MM.1S (cell line): ENCODE data around the gene MAP3K13.

Experiments
- EZH2 ChIP-seq: fragments of 300-600 bp; sonication (generic); optimal IDR thresholded peaks from 2 replicates; pipeline ENCODE3; 2017; ENCODE audit warnings: low read depth, mild to moderate bottlenecking, antibody characterized with exemption, low read length, mixed read lengths
- TF ChIP-seq, protein P1 (sequence below): fragments of 300-600 bp; sonication (generic); IDR thresholded peaks from 2 replicates; pipeline ENCODE4 v1.5.1; 2016; ENCODE audit warnings: antibody characterized with exemption, low read length, mixed read lengths

DNA sequence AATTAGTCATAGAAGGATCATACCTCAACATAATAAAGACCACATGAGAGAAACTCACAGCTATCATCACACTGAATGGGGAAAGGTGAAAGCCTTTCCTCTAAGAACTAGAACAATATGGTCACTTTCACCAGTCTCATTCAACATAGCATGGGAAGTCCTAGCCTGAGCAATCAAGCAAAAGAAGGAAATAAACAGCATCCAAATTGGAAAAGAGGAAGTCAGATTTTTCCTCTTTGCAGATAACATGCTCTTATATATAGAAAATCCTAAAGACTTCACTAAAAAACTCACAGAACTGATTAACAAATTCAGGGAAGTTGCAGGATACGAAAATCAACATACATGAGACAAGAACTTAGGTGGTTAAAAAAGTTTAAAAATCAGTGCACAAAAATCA, 24.7 kb downstream of the MAP3K13 start:
- TF ChIP-seq, protein P1, sequence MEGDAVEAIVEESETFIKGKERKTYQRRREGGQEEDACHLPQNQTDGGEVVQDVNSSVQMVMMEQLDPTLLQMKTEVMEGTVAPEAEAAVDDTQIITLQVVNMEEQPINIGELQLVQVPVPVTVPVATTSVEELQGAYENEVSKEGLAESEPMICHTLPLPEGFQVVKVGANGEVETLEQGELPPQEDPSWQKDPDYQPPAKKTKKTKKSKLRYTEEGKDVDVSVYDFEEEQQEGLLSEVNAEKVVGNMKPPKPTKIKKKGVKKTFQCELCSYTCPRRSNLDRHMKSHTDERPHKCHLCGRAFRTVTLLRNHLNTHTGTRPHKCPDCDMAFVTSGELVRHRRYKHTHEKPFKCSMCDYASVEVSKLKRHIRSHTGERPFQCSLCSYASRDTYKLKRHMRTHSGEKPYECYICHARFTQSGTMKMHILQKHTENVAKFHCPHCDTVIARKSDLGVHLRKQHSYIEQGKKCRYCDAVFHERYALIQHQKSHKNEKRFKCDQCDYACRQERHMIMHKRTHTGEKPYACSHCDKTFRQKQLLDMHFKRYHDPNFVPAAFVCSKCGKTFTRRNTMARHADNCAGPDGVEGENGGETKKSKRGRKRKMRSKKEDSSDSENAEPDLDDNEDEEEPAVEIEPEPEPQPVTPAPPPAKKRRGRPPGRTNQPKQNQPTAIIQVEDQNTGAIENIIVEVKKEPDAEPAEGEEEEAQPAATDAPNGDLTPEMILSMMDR = no peak
- no peak for TF ChIP-seq EZH2
